Posterior cingulate gyrus (tissue), 11 donors: ENCODE data around the gene STAT6.
"Not testable (repeated sequence)": the region's sequence is repeated elsewhere in the genome, so short reads cannot be mapped to it uniquely, and the experiment has no call there.

Experiments
- DNase-seq, 10 donors: peaks; one replicate each; pipeline versions ENCODE4 v3.0.0 to v3.0.0-alpha.2; 2020 to 2021; ENCODE audit warnings: mixed read lengths in 3 of 10
- intact Hi-C: fragments of 100-400 bp; cut with DNase I; formaldehyde crosslinking; loops from one replicate; pipeline ENCODE4 v1.15.1; 2023

The STAT6 gene

DNA sequence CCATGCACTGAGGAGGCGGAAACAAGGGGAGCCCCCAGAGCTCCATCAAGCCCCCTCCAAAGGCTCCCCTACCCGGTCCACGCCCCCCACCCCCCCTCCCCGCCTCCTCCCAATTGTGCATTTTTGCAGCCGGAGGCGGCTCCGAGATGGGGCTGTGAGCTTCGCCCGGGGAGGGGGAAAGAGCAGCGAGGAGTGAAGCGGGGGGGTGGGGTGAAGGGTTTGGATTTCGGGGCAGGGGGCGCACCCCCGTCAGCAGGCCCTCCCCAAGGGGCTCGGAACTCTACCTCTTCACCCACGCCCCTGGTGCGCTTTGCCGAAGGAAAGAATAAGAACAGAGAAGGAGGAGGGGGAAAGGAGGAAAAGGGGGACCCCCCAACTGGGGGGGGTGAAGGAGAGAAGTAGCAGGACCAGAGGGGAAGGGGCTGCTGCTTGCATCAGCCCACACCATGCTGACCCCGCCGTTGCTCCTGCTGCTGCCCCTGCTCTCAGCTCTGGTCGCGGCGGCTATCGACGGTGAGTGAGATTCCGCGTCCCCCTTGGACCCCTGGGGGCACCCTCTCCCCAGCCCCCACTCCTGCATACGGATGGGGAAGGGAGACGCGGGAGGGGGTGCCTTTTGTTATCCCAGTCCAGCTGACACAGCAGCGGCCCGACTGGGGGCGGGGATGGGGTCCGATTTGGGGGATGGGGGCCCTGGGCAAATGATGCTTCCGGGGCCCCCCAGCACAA lies 17.5 kb upstream of the STAT6 start:
- DNase-seq = peak in 1 of 10 donors; percentile 70
- intact Hi-C loops = loop anchor here (5.0 kb wide), 1 partner anchor 109 kb away; a partner anchor contains a TSS

- intact Hi-C loops = loop anchor here (5.0 kb wide), 1 partner anchor 109 kb away; a partner anchor contains a TSS
- peak; percentile 65 to 95 (median 78) for DNase-seq
Observed at GRCh38 chr12:57127726-57128518, 16.8 kb upstream of the STAT6 start, which contains the start of gene LRP1. Gene LRP1 (plus strand): TSS chr12:57128483. CDS start chr12:57128965, 482 bp downstream.

GRCh38 chr12:57127101-57127725 lies 16.1 kb upstream of the STAT6 start:
- intact Hi-C loops = loop anchor here (5.0 kb wide), 1 partner anchor 110 kb away; a partner anchor contains a TSS
- DNase-seq = peak in 4 of 10 donors; percentile 42 to 88 (median 64)

DNA sequence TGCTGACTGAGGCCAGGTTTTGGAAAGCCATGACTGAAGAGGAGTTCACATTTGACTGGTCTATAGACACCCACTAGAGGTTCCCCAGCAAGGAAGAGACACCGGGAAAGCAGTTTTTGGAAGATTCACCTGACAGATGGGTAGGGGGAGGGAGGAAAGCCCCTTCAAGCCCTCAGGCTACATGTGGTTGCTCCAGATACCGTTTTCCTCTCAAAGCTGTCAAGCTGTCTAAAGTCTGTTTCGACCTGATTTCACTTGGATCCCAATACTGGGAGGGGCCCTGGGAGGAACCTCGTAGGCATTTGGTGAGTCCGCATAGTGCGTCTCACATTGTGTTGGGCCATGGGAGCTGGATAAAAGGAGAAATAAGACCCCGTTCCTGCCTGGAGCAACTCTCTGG lies 15.4 kb upstream of the STAT6 start:
- intact Hi-C loops = loop anchor here (5.0 kb wide), 1 partner anchor 111 kb away; a partner anchor contains a TSS
- peak in 1 of 10 donors; percentile 33 for DNase-seq

- peak in 1 of 10 donors; percentile 40 for DNase-seq
- intact Hi-C loops = loop anchor here (5.0 kb wide), 1 partner anchor 111 kb away; a partner anchor contains a TSS
Observed at GRCh38 chr12:57126061-57126460, 14.9 kb upstream of the STAT6 start.

DNA sequence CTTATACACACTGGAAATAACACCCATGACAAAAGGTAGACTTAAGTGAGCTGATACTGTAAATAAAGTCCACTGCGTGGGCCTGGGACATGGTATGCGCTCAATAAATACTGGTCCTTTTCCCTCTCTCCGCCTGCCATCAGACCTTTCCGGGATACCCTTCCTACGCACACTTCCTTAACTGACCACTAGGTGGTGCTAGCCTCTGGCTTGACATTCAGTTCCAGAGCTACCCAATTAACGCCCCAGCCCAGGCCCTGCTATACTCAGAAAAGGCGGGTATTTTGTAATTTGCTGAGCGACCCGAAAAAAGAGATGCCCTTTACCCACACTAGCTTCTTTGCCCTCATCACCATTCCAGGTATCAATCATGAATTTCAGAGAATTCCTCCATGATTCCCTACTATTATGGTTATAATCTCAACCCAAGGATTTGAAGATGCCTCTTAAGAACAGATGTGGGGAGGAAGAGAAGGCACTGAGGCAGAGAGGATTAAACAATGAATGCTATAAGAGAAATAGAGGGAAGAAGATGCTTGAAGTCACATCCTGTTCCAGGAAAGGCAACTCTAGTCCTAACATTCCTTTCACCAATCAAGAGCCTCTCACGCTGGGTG lies 13.2 kb upstream of the STAT6 start:
- DNase-seq = peak in 9 of 10 donors; percentile 48 to 94 (median 80)
- intact Hi-C loops = loop anchor here (1.0 kb wide), 1 partner anchor 59 kb away; no protein-coding TSS in a partner anchor

- no peak for DNase-seq
- intact Hi-C loops = loop anchor here (1.0 kb wide), 1 partner anchor 59 kb away; no protein-coding TSS in a partner anchor
Observed at GRCh38 chr12:57123813-57124212, 12.7 kb upstream of the STAT6 start.

DNA sequence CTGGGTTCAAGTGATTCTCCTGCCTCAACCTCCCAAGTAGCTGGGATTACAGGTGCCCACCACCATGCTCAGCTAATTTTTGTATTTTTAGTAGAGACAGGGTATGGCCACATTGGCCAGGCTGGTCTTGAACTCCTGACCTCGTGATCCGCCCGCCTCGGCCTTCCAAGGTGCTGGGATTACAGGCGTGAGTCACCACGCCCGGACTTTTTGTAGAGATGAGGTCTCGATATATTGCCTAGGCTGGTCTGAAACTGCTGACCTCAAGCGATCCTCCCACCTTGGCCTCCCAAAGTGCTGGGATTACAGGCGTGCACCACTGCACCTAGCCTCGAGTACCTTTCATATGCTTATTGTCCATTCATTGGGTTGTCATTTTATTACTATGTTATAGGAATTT lies 9.6 kb upstream of the STAT6 start:
- peak in 1 of 10 donors; percentile 47 for DNase-seq
- intact Hi-C loops = not testable (repeated sequence)

DNA sequence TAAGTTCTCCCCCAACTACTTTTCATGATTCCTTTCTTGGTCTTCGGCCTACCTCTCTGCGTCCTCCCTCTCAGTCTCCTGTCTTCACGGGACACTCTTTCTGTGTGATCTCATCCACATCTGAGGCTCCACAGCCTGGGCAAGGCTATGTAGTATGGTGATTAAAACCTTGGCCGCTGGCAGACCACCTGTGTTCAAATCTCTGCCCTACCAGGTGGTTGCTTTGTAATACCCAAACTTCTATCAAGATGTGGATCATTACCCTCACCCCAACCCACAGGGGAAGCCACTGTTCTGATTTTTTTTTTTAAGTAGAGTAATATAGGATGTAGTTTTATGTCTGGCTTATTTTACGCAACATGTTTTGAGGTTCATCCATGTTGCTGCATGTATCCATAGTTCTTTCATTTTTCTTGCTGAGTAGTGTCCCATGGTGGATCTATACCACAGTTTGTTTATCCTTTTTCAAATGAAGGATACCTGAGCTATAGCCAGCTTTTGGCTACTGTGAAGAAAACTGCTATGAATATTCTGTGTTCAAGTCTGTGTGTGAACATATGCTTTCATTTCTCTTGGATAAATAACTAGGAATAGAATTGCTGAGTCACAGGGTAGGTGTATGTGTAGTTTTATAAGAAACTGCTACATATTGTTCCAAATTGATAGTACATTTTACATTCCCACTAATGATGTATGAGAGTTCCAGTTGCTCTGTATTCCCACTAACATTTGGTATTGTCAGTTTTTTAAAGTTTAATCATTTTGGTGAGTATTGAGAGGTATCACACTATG lies 8.3 kb upstream of the STAT6 start:
- DNase-seq = no peak
- intact Hi-C loops = no loop called here

GRCh38 chr12:57118711-57119271 lies 7.6 kb upstream of the STAT6 start:
- intact Hi-C loops = no loop called here

GRCh38 chr12:57116580-57117281 lies 5.6 kb upstream of the STAT6 start:
- DNase-seq = no peak
- intact Hi-C loops = no loop called here

More at GRCh38 chr12:57118711-57119271, 7.6 kb upstream of the STAT6 start:
- DNase-seq = peak in 1 of 10 donors; percentile 49

- DNase-seq = peak in 8 of 10 donors; percentile 70 to 97 (median 84)
- intact Hi-C loops = loop anchor here (1.0 kb wide), 2 partner anchors 43 to 105 kb away; no protein-coding TSS in a partner anchor
Observed at GRCh38 chr12:57112492-57113294, 1.5 kb upstream of the STAT6 start.

DNA sequence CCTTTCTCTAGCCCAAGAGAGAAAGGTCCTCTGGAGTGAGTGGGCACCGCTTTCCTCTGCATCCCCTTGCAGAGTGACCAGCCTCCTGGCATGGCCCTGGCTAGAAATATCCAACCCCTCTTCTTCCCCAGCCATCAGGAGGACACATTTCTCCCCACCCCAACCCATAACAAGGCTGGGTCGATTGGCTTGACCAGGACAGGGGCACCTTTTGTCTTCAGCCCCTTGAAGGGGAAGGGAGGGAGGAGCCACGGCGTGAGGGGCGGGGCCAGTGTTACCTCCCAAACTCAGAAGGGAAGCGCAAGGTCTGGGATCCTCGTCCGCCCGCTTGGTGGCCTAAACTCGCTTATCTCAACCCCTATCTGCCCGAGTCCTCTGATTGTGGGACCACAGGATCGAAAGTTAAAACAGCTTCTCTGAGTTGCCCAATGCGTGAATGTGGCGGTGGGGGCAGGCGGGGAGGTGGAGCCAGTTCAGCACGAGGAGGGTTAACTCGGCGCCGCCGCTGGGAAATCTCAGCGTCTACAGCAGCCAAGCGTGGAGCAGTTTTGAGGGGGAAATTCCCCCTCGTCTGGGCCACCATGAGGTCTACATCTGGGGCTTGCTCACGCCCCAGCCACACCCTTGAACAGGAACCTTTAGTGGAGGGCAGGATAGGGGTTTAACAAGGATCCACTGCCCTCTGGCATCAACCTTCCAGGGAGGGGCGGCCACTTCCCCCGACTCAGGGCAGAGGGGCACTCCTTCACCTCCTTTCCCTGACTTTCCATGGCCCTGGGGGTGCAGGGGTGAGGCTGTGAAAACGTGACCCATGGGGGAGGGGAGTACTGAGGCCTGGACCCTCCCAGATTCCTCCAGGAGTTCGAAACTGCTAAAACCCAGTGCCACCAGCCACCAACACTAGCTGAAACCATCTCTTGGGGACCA lies 795 bp downstream of the STAT6 start:
- peak in 2 of 10 donors; percentile 87 to 92 for DNase-seq
- intact Hi-C loops = no loop called here

DNA sequence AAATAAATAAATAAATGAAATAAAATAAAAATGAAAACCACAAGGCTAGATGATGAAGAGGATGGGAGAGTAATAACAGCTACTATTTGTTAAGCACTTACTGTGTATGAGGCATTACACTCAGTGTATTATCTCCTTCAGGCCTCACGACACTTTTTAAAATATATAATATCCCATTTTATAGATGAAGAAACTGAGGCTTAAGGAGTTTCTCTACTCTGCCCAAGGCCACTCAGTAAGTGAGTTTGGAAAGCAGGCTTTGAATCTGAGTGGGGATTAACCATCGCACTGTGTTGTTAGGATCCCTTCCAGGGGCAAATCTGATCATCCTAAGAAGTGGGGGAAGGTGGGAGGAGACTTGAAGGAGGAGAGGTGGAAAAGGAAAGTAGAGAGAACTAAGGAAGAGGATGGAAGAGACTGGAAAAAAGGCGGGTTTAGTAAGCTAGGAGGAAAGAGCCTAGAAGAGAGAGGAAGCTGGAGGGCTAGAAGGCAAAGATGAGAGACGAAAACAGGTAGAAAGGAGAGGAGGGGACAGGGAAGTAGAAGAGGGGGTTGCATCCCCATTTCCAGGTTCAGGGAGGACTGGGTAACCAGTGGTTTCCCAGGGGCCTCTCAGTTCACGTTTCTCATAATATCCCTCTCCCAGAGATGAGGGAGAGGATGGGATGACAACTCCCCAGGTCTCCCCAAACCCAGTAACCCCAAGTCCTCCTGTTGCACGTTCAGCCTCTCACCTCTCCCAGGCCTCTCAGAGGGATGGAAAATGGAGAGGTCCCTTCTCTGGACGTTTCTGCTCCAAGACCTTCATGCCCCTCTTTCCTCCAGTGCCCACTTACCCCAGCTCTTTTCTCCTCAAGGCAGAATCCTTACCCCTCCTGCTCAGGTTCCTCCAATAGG lies 1.7 kb downstream of the STAT6 start:
- intact Hi-C loops = no loop called here
- DNase-seq = no peak

- intact Hi-C loops = no loop called here
- peak in 1 of 10 donors; percentile 49 for DNase-seq
Observed at GRCh38 chr12:57107456-57108155, 3.6 kb downstream of the STAT6 start.
